Measurements from ENCODE around the gene ZNF778. TPM values are rescaled to one million over a fixed set of nuclear protein-coding genes. Genes with fewer than 3 reads are reported as not detected.

The ZNF778 gene
- total and polyA plus RNA-seq, 2 of the 13 experiments (the other 11 are each of a cell fraction or from before 2014, with no cell fraction given): 3.8 to 7.2 TPM

DNA sequence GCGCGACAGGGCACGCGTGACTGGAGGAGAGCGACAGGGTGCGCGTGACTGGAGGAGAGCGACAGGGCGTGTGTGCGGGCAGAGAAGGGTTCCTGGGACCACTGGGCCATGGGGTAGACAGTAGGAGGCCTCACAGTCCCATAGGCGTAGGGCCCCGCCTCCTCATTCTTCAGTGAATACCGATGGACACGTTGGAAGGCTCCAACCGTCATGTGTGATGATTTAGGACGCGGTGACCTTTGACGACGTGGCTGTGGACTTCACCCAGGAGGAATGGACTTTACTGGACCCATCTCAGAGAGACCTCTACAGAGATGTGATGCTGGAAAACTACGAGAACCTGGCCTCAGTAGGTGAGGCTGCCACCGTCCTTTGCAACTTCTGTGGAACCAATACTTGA lies 5.4 kb downstream of the ZNF778 start:
- H3K79me2 ChIP-seq (ENCODE audit: insufficient read depth, low read length): peaks cover 8% of the 10 kb centered on the region
- CTCF ChIA-PET (ENCODE audit: low intra/inter-chr PET ratio, low total read pairs): no interaction called here
- in situ Hi-C loops (cut with HindIII; ENCODE audit: extremely low pct_ligation_motif_present, low pct_unique_long_range_greater_than_20kb): no loop called here
- no peak overlapping the region for H2AFZ ChIP-seq (ENCODE audit: low read length)
- H3K36me3 ChIP-seq (replicated peaks in 1 of 2; ENCODE audit: control insufficient read depth in 1 of 2, insufficient read depth in 2 of 2, low read length in 2 of 2): peaks cover 32 to 51% of the 10 kb centered on the region in 2 experiments
- H3K4me3 ChIP-seq (replicated peaks in 1 of 3; ENCODE audit: insufficient read depth in 1 of 3, low read depth in 2 of 3, low read length in 3 of 3): no peak overlapping the region
- H3K27ac ChIP-seq (ENCODE audit: extremely low read length, insufficient read depth, low read length): no peak overlapping the region
- ATAC-seq (no peak), DNase-seq (ENCODE audit: low spot score) (no peak), FAIRE-seq (no peak)
- no TSS peak for BruUV-seq (replicated peaks)
- H4K20me1 ChIP-seq (ENCODE audit: insufficient read depth, low read length): no peaks in the 10 kb centered on the region
- intact Hi-C loops (cut with micrococcal nuclease; ENCODE audit: unreplicated experiment): no loop called here
- no peaks in the 10 kb centered on the region for H3K27me3 ChIP-seq (ENCODE audit: control insufficient read depth in 1 of 2, insufficient read depth in 2 of 2, low read length in 2 of 2)
- POLR2A ChIA-PET: no interaction called here
- H3K9ac ChIP-seq (ENCODE audit: insufficient read depth, low read depth, low read length): no peak overlapping the region
- WGBS (ENCODE audit: low lambda C conversion rate): 96% methylated on average over 21 of the region's 21 CpGs
- H3K4me2 ChIP-seq (ENCODE audit: low read depth, low read length): no peak overlapping the region
- no peaks in the 10 kb centered on the region for H3K4me1 ChIP-seq (ENCODE audit: insufficient read depth, low read length)
- no peaks in the 10 kb centered on the region for H3K9me3 ChIP-seq (ENCODE audit: low read length)
- TF ChIP-seq YEATS2 (CRISPR knock-in tag; IDR thresholded peaks at IDR 0.05; ENCODE audit: borderline replicate concordance) (no peak), ZFYVE20 (CRISPR knock-in tag; IDR thresholded peaks at IDR 0.05; ENCODE audit: borderline replicate concordance, low read depth) (no peak), IRX3 (CRISPR knock-in tag; IDR thresholded peaks at IDR 0.05; ENCODE audit: borderline replicate concordance, low read depth) (no peak), CSRNP1 (CRISPR knock-in tag; IDR thresholded peaks at IDR 0.05) (no peak), ZNF501 (CRISPR knock-in tag; IDR thresholded peaks at IDR 0.05) (no peak), NFAT5 (CRISPR knock-in tag; IDR thresholded peaks at IDR 0.05) (no peak), ZFP82 (CRISPR knock-in tag; IDR thresholded peaks at IDR 0.05; ENCODE audit: borderline replicate concordance) (no peak), ZNF253 (CRISPR knock-in tag; IDR thresholded peaks at IDR 0.05; ENCODE audit: borderline replicate concordance) (no peak), TARDBP (CRISPR knock-in tag; IDR thresholded peaks at IDR 0.05) (no peak), SMAD9 (CRISPR knock-in tag; IDR thresholded peaks at IDR 0.05) (no peak), ZBTB8A (CRISPR knock-in tag; IDR thresholded peaks at IDR 0.05; ENCODE audit: borderline replicate concordance, low read depth) (no peak), SIX4 (CRISPR knock-in tag; IDR thresholded peaks at IDR 0.05) (no peak), PRMT3 (CRISPR knock-in tag; IDR thresholded peaks at IDR 0.05; ENCODE audit: borderline replicate concordance, low read depth) (no peak), ZNF891 (CRISPR knock-in tag; IDR thresholded peaks at IDR 0.05) (no peak)
- TF ChIP-seq, protein P1, sequence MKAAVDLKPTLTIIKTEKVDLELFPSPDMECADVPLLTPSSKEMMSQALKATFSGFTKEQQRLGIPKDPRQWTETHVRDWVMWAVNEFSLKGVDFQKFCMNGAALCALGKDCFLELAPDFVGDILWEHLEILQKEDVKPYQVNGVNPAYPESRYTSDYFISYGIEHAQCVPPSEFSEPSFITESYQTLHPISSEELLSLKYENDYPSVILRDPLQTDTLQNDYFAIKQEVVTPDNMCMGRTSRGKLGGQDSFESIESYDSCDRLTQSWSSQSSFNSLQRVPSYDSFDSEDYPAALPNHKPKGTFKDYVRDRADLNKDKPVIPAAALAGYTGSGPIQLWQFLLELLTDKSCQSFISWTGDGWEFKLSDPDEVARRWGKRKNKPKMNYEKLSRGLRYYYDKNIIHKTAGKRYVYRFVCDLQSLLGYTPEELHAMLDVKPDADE (CRISPR knock-in tag; IDR thresholded peaks at IDR 0.05): no peak
- TF ChIP-seq, protein P2, sequence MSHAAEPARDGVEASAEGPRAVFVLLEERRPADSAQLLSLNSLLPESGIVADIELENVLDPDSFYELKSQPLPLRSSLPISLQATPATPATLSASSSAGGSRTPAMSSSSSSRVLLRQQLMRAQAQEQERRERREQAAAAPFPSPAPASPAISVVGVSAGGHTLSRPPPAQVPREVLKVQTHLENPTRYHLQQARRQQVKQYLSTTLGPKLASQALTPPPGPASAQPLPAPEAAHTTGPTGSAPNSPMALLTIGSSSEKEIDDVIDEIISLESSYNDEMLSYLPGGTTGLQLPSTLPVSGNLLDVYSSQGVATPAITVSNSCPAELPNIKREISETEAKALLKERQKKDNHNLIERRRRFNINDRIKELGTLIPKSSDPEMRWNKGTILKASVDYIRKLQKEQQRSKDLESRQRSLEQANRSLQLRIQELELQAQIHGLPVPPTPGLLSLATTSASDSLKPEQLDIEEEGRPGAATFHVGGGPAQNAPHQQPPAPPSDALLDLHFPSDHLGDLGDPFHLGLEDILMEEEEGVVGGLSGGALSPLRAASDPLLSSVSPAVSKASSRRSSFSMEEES (CRISPR knock-in tag; IDR thresholded peaks at IDR 0.05): no peak

All from HepG2 (cell line).